ENCODE results near the gene NACA2. TPM values are rescaled to one million over a fixed set of nuclear protein-coding genes. Genes with fewer than 3 reads are reported as not detected.

The NACA2 gene
- total and polyA plus RNA-seq, 2 of the 8 experiments (the other 6 are each of a cell fraction or from before 2014, with no cell fraction given): not detected

- Histone ChIP-seq H2BK12ac (ENCODE audit: low read depth, low read length) (no peak overlapping the region), H3K9me3 (ENCODE audit: insufficient read depth in 2 of 2, low read depth in 1 of 2, low read length in 1 of 2) (no peaks in the 10 kb centered on the region), H3K23ac (ENCODE audit: insufficient read length) (no peak overlapping the region), H3K4me3 (ENCODE audit: extremely low read depth in 1 of 4, insufficient read depth in 2 of 4, low read depth in 3 of 4, low read length in 4 of 4) (no peak overlapping the region), H2BK15ac (ENCODE audit: low read length) (no peak overlapping the region), H2AFZ (ENCODE audit: low read length) (no peak overlapping the region), H3K4me2 (ENCODE audit: insufficient read depth in 1 of 2, low read depth in 2 of 2, low read length in 2 of 2) (no peak overlapping the region), H3K27ac (ENCODE audit: low read depth, low read length) (no peak overlapping the region), H2BK120ac (replicated peaks; ENCODE audit: low read depth, low read length) (no peak overlapping the region), H3K79me1 (ENCODE audit: low read depth, low read length) (no peaks in the 10 kb centered on the region), H2BK5ac (ENCODE audit: low read depth, low read length) (no peak overlapping the region), H3K79me2 (ENCODE audit: control insufficient read depth in 1 of 2, insufficient read depth in 2 of 2, low read length in 2 of 2) (no peaks in the 10 kb centered on the region), H3K4me1 (replicated peaks in 1 of 4; ENCODE audit: control insufficient read depth in 3 of 4, insufficient read depth in 4 of 4, low read length in 3 of 4) (no peaks in the 10 kb centered on the region), H3K36me3 (ENCODE audit: control insufficient read depth in 2 of 4, insufficient read depth in 4 of 4, low read length in 3 of 4) (no peaks in the 10 kb centered on the region), H4K91ac (replicated peaks; ENCODE audit: insufficient read length, low read length) (no peak overlapping the region), H3K4ac (replicated peaks; ENCODE audit: insufficient read length, low read depth, low read length) (no peak overlapping the region), H3K23me2 (ENCODE audit: low read depth, low read length) (no peaks in the 10 kb centered on the region), H3K56ac (replicated peaks; ENCODE audit: insufficient read length, low read depth, low read length) (no peak overlapping the region), H4K5ac (ENCODE audit: insufficient read length, low read depth, low read length) (no peak overlapping the region), H3K27me3 (replicated peaks in 1 of 4; ENCODE audit: control insufficient read depth in 3 of 4, extremely low read depth in 1 of 4, insufficient read depth in 3 of 4, low read length in 3 of 4) (no peaks in the 10 kb centered on the region), H2BK20ac (ENCODE audit: low read length) (no peak overlapping the region), H3K9ac (replicated peaks in 1 of 4; ENCODE audit: extremely low read depth in 1 of 4, low read depth in 3 of 4, low read length in 3 of 4) (no peak overlapping the region), H2AK5ac (ENCODE audit: low read depth, low read length) (no peak overlapping the region), H4K8ac (ENCODE audit: extremely low read depth, insufficient read depth, low read length) (no peak overlapping the region), H3K14ac (ENCODE audit: insufficient read length) (no peak overlapping the region), H3K18ac (ENCODE audit: extremely low read depth, low read length) (no peak overlapping the region), H4K20me1 (replicated peaks in 1 of 2; ENCODE audit: control insufficient read depth in 1 of 2, insufficient read depth in 2 of 2, low read length in 2 of 2) (no peaks in the 10 kb centered on the region)
- no peak for DNase-seq (ENCODE audit: low read depth in 1 of 2, low spot score in 2 of 2)
- ChIA-PET CTCF (ENCODE audit: partially characterized antibody) (no interaction called here), POLR2A (ENCODE audit: partially characterized antibody) (no interaction called here)
- WGBS, 2 experiments (ENCODE audit: extremely low coverage in 1 of 2, insufficient coverage in 1 of 2, insufficient read length in 1 of 2, insufficient replicate concordance in 2 of 2, low coverage in 1 of 2, low lambda C conversion rate in 2 of 2, missing lambda C conversion rate in 1 of 2): 89% methylated on average over 9 of the region's 9 CpGs; no CpG with 5 or more reads in 1 of the 2 experiments
- no peak for FAIRE-seq
- no peak for TF ChIP-seq CEBPB (IDR thresholded peaks at IDR 0.05; ENCODE audit: low read depth, low read length)
- TF ChIP-seq RAD21 (IDR thresholded peaks at IDR 0.05 in 1 of 2, conservative IDR thresholded peaks at IDR 0.05 in 1 of 2; ENCODE audit: low read depth in 2 of 2, low read length in 2 of 2): peak; percentile 27 to 31; a peak in 2 of 4 replicates
- peak in 1 of 3 experiments; percentile 25; a peak in 2 of 4 replicates for TF ChIP-seq CTCF (IDR thresholded peaks at IDR 0.05; ENCODE audit: control extremely low read depth in 1 of 3, insufficient read depth in 1 of 3, low read depth in 1 of 3, low read length in 3 of 3)
- TF ChIP-seq EZH2 (IDR thresholded peaks at IDR 0.05; ENCODE audit: low read depth, low read length, severe bottlenecking): no peak
- TF ChIP-seq GABPA (IDR thresholded peaks at IDR 0.05; ENCODE audit: borderline replicate concordance, insufficient read depth, low read length): no peak
- no peak for TF ChIP-seq TAF1 (IDR thresholded peaks at IDR 0.05; ENCODE audit: low read depth, low read length)
- no peak for TF ChIP-seq TEAD4 (IDR thresholded peaks at IDR 0.05; ENCODE audit: low read depth, low read length)
- TF ChIP-seq SP4 (IDR thresholded peaks at IDR 0.05; ENCODE audit: low read length): no peak
- no peak for TF ChIP-seq GTF2F1 (IDR thresholded peaks at IDR 0.05; ENCODE audit: borderline replicate concordance, low read depth, low read length)
- TF ChIP-seq SIX5 (IDR thresholded peaks at IDR 0.05; ENCODE audit: low read depth, low read length): no peak
- no peak for TF ChIP-seq POU5F1 (IDR thresholded peaks at IDR 0.05; ENCODE audit: low read depth, low read length)
- no peak for TF ChIP-seq RNF2 (IDR thresholded peaks at IDR 0.05; ENCODE audit: borderline replicate concordance, low read depth, low read length, missing control alignments, poor library complexity, severe bottlenecking)
Observed at GRCh38 chr17:61579961-61580360, 11.1 kb downstream of the NACA2 start.
